NCI-H524 treated with DMSO at 0.1 percent for 48 hours (cell line): ENCODE results near the gene GNG10.
"Not testable (repeated sequence)": the region's sequence is repeated elsewhere in the genome, so short reads cannot be mapped to it uniquely, and the experiment has no call there.

Experiments used
- DNase-seq: peaks from one replicate; lab custom pipeline; 2025; lab: John Stamatoyannopoulos, UW

GNG10 gene

GRCh38 chr9:111657051-111657450 is 4.4 kb upstream of the GNG10 start:
- no peak for DNase-seq

DNA sequence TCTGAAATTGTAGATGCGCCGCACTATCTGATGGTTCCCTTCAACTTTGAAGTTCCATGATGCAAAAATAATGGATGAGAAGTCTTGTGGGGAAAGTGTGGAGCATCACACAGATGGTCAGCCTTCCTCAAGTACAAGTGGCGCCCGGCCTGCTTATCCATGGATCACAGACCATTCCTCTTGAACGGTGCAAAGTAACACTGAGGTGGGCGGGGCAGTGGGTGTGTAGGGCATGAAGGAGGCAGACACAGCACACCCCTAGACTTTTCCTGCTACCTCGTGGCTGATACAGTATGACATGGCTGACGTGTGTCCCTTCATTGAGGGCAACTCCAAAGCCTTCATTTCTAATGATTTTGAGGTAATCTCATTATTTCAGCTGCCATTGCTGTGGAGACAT is 2.5 kb upstream of the GNG10 start:
- DNase-seq = no peak

DNA sequence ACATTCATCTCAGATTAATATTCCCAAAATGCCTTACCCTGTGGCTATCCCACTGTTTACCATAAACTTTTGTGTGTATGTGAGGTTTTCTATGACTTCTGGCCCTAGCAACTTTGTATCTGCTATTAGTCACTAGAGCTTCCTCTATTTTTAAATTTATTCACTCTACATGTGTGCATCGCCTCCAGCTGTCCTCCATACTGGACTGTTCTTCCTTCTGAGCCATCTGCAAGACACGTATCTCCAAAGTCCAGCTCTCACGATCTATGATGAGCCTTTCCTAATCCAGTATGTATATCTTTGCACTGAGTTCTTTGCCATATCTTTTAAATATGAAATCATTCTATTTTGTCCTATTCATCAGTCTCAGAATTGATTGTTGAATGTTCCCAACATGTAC is 1.7 kb upstream of the GNG10 start:
- no peak for DNase-seq

DNA sequence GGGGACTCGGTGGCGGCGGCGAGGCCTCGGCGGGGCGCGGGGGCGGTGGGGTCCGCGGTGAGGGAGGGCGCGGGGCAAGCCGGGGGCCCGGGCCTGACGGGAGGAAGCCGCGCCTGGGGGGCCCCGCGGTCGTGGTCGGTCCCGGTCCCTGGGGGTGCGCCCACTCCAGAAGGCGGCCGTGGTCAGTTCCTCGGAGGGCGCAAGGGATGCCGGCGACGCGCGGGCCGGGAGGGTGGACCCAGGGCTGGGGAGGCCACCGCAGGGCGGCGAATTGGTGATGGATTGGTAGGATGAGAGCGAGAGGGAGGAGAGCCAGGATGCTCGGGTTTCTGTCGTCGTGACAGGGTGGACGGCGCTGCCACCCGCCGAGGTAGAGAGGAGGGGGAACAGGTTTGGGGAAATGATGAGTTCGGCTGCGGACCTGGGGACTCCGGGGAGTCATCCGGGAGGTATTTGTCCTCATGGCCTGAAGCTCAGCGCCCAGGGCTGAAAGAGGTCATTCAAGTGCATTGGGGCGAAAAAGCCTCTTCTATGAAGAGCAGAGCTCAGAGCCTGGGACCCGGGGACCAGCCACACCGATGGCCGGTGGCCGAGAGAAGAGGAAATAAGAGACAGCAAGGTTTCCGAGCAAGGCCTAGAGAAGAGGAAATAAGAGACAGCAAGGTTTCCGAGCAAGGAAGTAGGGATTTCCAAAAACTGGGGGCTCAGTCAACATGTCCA is 557 bp downstream of the GNG10 start:
- DNase-seq = no peak

DNA sequence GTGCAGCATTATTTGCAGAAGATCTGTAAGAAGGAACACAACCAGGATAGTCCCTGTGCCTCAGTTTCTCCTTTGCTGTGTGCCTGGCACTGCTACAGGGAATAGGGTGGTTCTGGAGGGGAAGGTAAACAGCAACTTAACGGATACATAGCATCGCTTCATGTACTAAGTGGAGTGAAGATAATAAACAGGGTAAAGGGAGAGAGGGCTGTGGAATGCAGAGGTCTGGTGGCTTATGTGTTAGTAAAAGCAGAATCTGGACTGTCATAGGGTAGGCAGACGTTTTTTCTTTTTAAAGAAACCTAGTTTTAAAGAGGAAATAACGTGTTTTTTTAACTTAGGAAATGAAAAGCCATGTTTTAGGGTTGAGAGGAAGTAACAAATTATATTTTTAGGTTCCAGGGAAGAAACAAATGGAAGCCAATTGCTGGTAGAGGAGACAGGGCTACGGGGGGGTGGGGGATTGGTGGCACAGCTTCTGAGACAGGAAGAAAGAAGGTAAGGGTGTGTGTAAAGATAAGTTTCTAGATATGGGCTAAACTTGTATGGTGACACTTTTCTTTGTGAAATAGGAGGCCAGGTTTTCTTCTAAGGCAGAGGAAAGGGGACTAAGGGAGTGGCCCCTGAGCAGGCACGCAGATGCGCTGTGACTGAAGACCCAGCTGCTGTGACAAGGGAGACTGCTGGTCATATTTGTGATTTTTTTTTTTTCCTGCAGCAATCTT is 1.3 kb downstream of the GNG10 start:
- no peak for DNase-seq

DNA sequence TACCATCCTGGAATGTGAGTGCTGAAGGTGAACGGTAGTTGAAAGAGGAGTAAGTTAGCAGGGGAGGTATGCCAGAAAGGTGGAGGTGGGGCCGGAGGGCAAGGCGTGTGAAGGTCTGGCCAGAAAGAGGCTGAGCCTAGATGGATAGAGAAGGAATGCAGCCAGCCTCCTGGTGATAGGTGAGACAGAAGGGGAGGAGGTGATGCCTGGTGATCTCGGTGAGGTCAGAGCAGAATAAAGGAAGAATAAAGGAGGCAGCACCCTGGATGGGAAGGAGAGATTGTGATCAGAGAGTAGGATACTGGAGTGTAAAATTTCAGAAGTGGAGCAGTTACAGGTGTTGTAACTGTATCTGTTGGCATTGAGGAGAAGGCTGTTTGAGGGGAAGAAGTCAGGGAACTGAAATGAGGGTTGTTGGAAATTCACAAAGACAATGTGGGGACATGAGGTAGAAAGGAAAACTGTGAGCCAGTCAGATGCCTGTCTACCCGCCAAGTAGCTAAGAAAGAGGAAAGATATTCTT is 2.0 kb downstream of the GNG10 start:
- DNase-seq = no peak

DNA sequence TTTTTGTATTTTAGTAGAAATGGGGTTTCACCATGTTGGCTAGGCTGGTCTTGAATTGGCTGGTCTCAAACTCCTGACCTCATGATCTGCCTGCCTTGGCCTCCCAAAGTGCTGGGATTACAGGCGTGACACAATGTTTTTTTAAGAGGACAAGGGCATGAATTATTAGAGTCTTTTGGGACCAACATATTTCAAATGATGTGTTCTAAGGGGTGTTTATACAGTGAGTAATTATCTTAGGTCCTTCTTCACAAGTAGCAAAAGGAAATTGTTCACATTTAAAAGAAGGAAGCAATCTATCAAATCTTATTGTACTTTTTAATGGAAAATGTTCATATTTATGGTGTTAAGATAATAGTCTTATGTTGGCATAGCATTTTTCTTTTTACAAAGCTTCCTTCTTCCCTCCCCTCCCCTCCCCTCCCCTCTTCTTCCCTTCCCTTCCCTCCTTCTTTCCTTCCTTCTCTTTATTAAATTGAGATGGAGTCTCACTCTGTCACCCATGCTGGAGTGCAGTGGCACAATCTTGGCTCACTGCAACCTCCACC is 6.7 kb downstream of the GNG10 start:
- no peak for DNase-seq

DNA sequence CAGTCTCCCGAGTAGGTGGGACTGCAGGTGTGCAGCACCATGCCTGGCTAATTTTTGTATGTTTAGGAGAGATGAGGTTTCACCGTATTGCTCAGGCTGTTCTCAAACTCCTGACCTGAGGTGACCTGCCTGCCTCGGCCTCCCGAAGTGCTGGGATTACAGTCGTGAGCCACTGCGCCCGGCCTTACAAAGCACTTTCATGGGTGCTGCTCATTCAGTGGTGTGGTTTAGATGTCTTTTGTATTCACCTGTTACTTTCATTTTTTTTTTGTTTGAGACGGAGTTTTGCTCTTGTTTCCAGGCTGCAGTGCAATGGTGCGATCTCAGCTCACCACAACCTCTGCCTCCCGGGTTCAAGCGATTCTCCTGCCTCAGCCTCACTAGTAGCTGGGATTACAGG is 7.2 kb downstream of the GNG10 start:
- DNase-seq = not testable (repeated sequence)

DNA sequence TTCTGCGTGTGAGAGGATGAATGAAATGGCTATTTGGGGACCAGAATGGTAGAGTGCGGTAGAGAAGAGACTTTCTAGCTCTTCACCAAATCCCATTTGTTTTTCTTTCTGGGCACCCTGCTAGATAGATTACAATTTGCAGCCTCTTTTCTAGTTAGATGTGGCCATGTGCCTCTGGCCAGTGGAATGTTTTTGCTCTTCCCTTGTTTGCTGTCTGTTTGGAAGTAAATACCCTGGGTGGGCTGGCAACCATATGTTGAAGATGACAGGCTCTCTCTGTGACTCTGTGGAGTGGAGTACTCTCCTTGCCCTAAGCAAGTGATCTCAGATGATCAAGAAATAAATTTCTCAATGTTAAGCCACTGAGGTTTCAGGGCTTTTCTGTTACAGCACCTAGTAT is 12.9 kb downstream of the GNG10 start:
- DNase-seq = no peak

- DNase-seq = no peak
Observed at GRCh38 chr9:111676116-111676515, 14.7 kb downstream of the GNG10 start.

DNA sequence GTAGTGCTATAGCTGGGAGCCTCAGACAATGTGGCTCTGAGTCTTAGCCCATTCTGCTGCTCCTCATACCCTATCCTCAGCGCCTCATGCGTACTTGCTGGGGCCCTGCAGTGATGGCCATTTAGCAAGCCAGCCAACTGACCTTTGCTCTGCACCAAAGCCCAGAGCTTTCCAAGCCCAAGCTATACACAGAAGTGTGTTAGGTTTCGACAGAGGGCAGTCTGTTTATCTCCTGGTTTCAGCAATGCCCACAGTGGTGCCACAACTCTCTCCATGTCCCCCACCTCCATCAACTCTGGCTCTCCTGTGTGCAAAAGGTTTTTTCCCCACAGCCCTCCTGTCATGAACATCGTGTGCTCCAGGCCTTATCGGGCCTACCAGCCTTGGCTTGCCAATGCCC is 16.9 kb downstream of the GNG10 start:
- no peak for DNase-seq

DNA sequence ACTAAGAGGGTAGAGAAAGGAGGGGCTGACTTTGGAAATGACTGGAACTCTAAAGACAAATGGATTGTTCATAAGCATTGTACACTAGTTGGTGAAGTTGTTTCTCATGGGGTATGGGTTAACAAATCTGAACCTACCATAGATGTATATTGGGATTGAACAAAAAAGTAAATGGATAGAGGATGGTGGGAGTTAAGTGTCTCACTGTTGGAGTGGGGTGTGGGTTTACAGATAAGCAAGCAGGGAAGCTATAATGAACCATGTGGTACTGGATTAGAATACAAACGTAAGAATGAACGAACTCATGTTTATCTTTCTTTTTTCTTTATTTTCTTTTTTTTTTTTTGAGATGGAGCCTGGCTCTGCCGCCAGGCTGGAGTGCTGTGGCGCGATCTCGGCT is 17.8 kb downstream of the GNG10 start:
- no peak for DNase-seq

DNA sequence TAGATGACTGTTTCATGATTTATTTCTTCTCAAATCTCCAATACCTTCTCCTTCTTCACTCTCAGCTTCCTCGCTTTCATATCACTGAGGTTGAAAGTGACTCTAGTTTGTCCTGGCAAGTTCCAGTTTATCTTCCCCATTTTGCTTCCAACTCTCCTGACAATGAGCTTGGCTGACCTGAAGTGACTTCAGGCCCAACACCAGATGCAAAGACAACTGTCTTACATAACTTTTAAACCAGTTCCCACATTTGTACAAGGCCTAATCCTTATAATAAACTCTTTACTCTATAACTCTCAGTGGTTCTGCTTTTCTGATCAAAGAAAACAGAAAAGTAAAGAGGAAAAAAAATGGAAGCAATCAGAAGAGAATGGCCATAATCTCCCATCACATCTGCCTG is 22.0 kb downstream of the GNG10 start:
- no peak for DNase-seq

GRCh38 chr9:111691672-111692329 is 30.4 kb downstream of the GNG10 start:
- peak; percentile 41 for DNase-seq

DNA sequence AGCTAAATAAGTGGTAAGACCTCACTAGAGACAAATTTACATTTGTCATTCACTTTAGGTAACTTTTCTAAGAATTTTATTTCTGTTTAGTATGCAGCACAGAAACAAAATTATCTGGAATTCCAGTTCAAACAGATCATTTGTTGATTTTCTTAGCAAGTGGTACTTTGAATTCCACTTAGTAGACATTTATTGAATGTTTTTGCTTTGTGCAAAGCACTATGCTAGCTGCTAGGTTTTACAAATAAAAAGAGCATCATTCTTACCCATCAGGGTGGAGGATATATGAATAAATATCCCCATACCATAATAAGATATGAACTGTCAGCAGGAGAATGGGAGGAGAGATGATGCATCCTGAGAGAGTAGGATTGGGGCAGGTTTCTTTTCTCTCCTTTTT is 35.4 kb downstream of the GNG10 start:
- DNase-seq = no peak

GRCh38 chr9:111700776-111701175 is 39.4 kb downstream of the GNG10 start:
- no peak for DNase-seq

GRCh38 chr9:111704503-111704902 is 43.1 kb downstream of the GNG10 start:
- no peak for DNase-seq

GRCh38 chr9:111711548-111711947 is 50.1 kb downstream of the GNG10 start:
- DNase-seq = no peak

DNA sequence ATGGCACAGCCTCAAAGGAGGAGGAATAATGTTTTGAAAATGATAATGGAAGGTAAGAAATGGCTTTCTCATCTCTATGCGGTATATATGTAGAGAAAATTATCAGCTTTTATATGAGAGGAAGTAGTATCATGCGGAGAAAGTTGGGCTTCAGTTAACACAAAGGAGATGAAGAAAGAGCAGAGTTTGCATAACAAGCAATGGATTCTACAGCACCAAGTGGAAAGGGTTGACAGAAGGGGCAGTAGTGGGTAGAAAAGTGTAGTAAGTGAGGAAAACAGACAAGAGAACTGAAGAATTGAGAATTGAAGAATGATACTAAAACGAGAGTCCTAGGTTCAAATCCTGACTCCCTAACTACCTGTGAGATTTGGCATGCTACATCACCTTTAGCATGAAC is 51.0 kb downstream of the GNG10 start:
- no peak for DNase-seq

GRCh38 chr9:111715471-111715870 is 54.1 kb downstream of the GNG10 start:
- no peak for DNase-seq

- DNase-seq = no peak
Observed at GRCh38 chr9:111719541-111719940, 58.1 kb downstream of the GNG10 start.
